GM12801 (cell line): Measurements from ENCODE around the gene ZNF423.

Experiments
- TF ChIP-seq, protein P1 (sequence below): IDR thresholded peaks from one replicate; pipeline ENCODE4 v1.5.1; 2011; ENCODE audit warnings: control low read depth; ENCODE audit not compliant: insufficient read length; ENCODE audit errors: extremely low read depth

ZNF423 gene

DNA sequence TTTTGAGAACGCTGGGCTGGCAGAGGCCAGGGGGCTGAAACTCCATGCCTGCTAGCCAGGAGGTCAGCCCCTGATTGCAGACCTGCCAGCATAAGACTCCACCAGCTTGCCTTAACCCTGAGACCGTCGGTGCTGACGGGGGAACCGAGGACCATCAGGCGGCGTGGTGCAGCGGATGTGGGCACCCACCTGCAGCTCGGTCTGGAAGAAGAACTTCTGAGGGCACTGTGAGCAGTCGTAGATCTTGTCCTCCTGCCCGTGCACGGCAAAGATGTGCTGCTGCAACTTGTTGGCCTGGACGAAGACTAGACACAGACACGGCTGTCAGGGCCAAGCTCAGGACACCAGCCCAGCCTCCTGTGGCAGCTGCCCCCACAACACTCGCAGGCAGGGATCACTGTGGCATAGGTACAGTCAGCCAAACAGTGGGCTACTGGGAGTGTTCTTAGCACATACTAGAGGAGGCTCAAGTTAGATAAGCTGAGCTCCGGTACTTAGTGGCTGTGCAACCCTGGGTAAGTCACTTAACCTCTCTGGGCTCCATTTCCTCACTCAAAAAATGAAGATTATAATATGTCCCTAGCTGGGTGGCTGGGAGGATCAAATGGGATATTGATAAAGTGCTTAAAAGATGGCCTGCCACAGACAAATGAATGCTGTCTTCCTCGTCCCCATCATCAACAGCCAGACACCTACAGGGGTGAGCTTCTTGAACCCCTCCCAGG is 332.3 kb downstream of the ZNF423 start:
- TF ChIP-seq, protein P1, sequence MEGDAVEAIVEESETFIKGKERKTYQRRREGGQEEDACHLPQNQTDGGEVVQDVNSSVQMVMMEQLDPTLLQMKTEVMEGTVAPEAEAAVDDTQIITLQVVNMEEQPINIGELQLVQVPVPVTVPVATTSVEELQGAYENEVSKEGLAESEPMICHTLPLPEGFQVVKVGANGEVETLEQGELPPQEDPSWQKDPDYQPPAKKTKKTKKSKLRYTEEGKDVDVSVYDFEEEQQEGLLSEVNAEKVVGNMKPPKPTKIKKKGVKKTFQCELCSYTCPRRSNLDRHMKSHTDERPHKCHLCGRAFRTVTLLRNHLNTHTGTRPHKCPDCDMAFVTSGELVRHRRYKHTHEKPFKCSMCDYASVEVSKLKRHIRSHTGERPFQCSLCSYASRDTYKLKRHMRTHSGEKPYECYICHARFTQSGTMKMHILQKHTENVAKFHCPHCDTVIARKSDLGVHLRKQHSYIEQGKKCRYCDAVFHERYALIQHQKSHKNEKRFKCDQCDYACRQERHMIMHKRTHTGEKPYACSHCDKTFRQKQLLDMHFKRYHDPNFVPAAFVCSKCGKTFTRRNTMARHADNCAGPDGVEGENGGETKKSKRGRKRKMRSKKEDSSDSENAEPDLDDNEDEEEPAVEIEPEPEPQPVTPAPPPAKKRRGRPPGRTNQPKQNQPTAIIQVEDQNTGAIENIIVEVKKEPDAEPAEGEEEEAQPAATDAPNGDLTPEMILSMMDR, result no peak

DNA sequence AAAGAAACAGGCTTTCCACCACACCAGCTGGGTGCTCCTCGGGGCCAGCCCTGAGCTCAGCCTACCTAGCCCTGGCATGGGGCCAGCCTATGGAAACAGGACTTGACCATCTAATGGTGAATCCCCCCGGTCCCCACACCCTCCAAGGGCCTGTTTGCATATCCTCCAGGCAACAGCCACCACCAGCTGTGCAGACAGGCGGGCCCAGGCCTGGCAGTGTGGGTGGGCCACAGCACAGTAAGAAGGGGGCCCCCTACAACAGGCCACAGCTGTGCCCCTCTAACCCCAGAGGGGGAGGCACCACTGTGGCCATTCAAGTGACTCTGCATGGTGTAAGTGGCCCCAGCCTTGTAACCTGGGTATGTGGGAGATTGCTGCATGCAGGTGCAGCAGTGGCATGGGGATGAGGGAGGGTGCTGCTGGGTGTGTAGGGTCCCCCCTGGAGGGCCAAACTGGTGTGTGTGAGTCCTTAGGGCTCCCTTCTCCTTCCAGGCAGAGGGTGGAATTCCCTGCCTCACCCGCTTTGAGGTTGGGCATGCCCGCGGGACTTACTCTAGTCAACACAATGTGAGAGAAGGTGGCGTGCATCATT is 334.1 kb downstream of the ZNF423 start:
- TF ChIP-seq, protein P1, result no peak

DNA sequence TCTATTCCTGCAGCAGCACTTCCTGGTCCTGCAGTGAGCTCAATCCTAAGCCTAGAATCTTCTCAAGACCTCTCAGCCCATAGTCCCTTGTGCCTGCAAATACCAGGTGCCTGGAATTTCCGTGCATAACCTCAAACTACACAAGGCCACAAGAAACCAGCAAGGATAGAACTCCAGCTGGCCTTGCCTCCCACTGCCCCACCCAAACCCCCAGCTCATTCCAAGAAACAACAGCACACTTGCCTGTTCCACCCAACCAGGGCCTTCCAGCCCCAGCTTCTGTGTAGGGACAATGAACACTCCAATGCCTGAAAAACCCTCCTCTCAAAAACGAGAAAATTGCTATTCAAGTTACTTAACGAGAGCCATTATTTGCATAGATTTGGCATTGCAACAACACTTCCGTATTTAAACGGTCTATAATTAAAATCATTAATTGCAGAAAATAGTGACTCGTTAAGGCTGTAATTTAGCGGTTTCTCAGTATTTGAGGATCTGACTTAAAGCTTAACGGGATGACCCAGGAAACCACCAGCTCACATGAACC is 335.3 kb downstream of the ZNF423 start:
- TF ChIP-seq, protein P1, result no peak

DNA sequence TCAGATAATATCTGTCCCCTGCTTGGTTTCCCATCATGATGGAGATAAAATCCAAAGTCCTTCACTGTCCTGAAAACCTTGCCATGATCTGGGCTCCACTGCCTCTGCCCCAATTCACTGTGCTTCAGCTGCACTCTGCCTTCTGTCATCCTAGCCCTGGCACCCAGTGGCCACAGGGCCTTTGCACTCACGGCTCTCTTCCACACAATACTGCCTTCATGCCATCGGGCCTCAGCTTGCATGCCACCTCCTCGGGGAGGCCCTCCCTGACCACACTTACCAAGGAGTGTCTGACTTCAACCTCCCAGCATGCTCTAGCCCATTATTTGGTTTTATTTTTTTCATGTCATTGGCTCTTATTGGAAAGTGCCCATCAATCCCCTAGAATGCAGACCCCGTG is 336.2 kb downstream of the ZNF423 start:
- TF ChIP-seq, protein P1, result no peak

DNA sequence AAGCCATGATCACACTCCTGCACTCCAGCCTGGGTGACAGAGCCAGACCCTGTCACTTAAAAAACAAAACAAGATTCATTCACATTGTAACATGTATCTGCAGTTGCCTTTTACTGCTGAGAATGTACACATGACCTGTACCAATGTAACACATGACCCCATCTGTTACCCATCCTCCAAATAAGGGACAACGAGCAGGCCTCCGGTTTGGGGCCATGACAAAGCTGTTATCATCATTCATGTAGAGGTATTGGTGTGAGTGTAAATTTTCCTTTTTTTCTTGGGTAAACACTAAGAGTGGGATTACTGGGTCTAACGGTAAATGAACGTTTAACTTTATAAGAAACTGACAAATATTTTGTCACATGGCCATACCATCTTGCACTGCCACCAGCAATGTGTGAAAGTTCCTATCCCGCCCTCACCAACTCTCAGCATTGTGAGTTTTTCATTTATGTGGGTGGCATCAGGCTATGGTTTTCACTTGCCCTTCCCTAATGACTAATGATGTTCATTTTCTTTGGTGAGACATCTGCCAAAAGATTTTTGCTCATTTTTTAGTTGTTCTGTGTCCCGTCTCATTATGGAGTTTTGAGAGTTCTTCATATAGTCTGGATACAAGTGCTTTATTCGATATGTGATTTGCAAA is 336.8 kb downstream of the ZNF423 start:
- TF ChIP-seq, protein P1, result no peak

DNA sequence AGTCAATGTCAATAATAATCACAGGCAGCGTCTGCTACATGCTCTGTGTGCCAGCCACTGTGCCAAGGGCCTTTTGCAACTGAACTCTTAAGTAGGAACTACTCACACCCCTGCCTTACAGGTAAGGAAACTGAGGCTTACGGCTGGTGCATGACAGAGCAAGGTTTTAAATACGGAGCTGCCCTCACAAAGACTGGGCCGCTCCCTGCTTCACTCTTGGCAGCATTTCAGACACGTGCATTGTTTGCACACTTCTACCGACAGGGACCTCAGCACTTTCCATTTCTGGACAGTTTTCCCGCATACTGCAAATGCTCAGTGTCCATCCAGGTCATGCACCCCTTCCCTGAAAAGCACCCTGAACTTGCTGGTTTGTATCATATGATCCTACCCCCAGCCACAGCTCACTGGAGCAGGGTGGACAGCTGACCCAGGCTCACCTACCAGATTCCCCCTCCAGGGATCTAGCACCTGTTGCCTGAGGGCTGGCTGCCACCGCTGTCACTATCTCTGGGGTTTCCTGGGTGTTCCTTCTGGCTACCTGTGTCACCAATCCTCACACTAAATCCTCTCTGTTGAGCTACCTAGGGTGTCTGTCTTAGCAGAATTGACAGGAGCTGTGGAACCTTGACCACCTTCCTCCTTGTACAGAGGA is 339.4 kb downstream of the ZNF423 start:
- TF ChIP-seq, protein P1, result no peak

DNA sequence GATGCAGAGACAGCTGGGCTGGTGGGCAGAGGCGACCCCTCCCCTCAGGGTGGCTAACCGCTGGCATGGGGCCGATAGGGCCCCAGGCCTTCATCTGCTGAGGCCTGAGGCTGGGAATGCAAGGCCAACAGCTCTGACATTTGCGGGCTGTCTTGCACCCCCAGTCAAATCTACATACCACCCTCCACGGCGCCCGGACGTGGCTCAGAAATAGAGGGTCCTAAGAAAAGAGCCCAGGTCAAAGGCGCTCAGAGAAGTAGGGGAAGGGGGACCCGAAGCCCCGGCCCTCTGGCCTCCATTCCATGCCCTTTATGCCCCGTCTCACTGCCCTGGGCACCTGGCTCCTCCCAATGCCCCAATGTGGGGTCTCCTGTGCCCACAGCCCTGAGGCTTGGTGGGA is 340.1 kb downstream of the ZNF423 start:
- TF ChIP-seq, protein P1, result no peak
